ENCODE results near the gene ARHGEF16.
A peak's percentile ranks its signal among the peaks of the same experiment; 100 is the strongest.

ARHGEF16 gene

GRCh38 chr1:3453891-3454810, at the start of gene ARHGEF16:
Gene ARHGEF16 (plus strand): TSS chr1:3454665. CDS start chr1:3463085, 8,420 bp downstream.
- DNase-seq, result peak; percentile 32 to 52

GRCh38 chr1:3404801-3405200, 49.7 kb upstream of the ARHGEF16 start:
- no peak for DNase-seq

GRCh38 chr1:3405491-3405890, 49.0 kb upstream of the ARHGEF16 start:
- DNase-seq, result no peak

- no peak for DNase-seq
Measured at GRCh38 chr1:3405974-3406867, 48.2 kb upstream of the ARHGEF16 start.

- DNase-seq, result no peak
Measured at GRCh38 chr1:3407021-3407420, 47.4 kb upstream of the ARHGEF16 start.

- no peak for DNase-seq
Measured at GRCh38 chr1:3408751-3409266, 45.7 kb upstream of the ARHGEF16 start.

- no peak for DNase-seq
Measured at GRCh38 chr1:3409366-3410141, 44.9 kb upstream of the ARHGEF16 start.

GRCh38 chr1:3410142-3410925, 44.1 kb upstream of the ARHGEF16 start:
- no peak for DNase-seq

- no peak for DNase-seq
Measured at GRCh38 chr1:3411806-3412205, 42.7 kb upstream of the ARHGEF16 start.

GRCh38 chr1:3412376-3412775, 42.1 kb upstream of the ARHGEF16 start:
- no peak for DNase-seq

GRCh38 chr1:3413975-3414710, 40.3 kb upstream of the ARHGEF16 start:
- no peak for DNase-seq

- DNase-seq, result no peak
Measured at GRCh38 chr1:3415260-3416090, 39.0 kb upstream of the ARHGEF16 start.

- peak in 1 of 2 donors; percentile 6 for DNase-seq
Measured at GRCh38 chr1:3417082-3417739, 37.3 kb upstream of the ARHGEF16 start.

- no peak for DNase-seq
Measured at GRCh38 chr1:3417934-3418333, 36.5 kb upstream of the ARHGEF16 start.

- no peak for DNase-seq
Measured at GRCh38 chr1:3418600-3418999, 35.9 kb upstream of the ARHGEF16 start.

GRCh38 chr1:3419415-3420204, 34.9 kb upstream of the ARHGEF16 start:
- DNase-seq, result no peak

- no peak for DNase-seq
Measured at GRCh38 chr1:3420218-3420951, 34.1 kb upstream of the ARHGEF16 start.

GRCh38 chr1:3422638-3423037, 31.8 kb upstream of the ARHGEF16 start:
- DNase-seq, result no peak

All from inflammatory macrophage treated with lipopolysaccharide for 1 hour (primary cell).